Esophagus squamous epithelium (tissue), 4 donors: ENCODE data around the gene STEEP1.

Source experiments
- CTCF ChIP-seq, 6 experiments: fragments of 450-650 bp in 4 of 6; fragments of 200-600 bp in 2 of 6; sonication (generic) in 2 of 6; IDR thresholded peaks; one replicate each; pipeline ENCODE4 v1.5.1; 2016 to 2019; ENCODE audit warnings: antibody characterized with exemption in 6 of 6, mild to moderate bottlenecking in 4 of 6, moderate library complexity in 4 of 6
- POLR2A ChIP-seq, 4 donors: fragments of 450-650 bp; IDR thresholded peaks; one replicate each; pipeline ENCODE4 v1.6.1; 2017; ENCODE audit warnings: antibody characterized with exemption in 4 of 4, mild to moderate bottlenecking in 4 of 4, moderate library complexity in 3 of 4

- TF ChIP-seq CTCF (IDR thresholded peaks at IDR 0.05) (no peak), POLR2A (IDR thresholded peaks at IDR 0.05) (no peak)
Measured at GRCh38 chrX:119589810-119590209, 24.6 kb upstream of the STEEP1 start.
